ENCODE results near the gene UBE2QL1. TPM values are rescaled to one million over a fixed set of nuclear protein-coding genes. Genes with fewer than 3 reads are reported as not detected.

Gene UBE2QL1
- under 0.01 TPM for total RNA-seq

GRCh38 chr5:6448622-6449464 is at the start of gene UBE2QL1:
Gene UBE2QL1 (plus strand): TSS chr5:6448859. CDS start chr5:6448894, 35 bp downstream.
- DNase-seq (ENCODE audit: low read depth in 2 of 3, low spot score in 2 of 3): peak in 1 of 3 donors; percentile 51

DNA sequence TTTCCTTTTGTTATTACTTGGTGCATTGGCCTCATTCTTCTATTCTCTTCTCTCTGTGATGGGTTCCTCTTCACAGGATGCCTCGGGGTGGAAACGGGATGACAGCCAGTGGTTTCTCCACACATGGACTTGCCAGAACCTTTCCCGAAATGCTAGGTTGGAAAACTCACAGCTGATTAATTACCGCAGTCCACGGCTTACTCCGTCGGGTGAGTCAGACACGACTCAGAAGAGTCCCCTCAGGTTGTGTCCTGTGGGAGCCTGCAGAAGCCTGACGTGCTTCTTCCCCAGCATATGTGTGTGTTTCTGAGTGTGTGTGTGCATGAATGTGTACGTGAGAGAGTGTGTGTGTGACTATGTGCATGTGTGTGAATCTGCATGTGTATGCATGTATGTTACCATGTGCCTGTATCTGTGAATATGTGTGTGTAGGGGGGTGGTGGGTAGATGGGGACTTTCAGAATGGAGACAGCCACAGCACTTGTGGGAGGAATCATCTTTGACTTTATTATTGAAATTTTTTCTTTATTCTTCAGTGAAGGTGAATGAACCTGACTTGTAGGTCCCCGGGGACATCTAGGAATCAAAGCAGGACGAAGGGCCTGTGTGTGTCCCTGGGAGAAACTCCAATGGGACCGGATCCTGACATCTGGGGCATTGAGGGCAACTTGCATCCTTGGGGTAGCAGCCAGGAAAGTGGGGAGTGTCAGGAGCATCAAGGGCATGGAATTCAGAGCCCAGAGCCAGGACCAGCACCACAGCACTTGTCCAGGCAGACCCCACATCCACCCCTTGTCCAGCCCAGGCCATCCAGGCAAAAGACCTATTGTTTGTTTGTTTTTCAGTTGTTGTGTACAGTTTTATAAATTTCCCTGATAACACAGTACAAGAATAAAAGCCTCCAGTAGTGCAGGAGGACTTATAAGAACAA is 48.4 kb upstream of the UBE2QL1 start:
- no peak for DNase-seq (ENCODE audit: low read depth in 2 of 3, low spot score in 2 of 3)

- no peak for DNase-seq (ENCODE audit: low read depth in 2 of 3, low spot score in 2 of 3)
These were observed 47.2 kb upstream of the UBE2QL1 start for GRCh38 chr5:6401410-6401809.

- DNase-seq (ENCODE audit: low read depth in 2 of 3, low spot score in 2 of 3): no peak
These were observed 45.7 kb upstream of the UBE2QL1 start for GRCh38 chr5:6402939-6403338.

DNA sequence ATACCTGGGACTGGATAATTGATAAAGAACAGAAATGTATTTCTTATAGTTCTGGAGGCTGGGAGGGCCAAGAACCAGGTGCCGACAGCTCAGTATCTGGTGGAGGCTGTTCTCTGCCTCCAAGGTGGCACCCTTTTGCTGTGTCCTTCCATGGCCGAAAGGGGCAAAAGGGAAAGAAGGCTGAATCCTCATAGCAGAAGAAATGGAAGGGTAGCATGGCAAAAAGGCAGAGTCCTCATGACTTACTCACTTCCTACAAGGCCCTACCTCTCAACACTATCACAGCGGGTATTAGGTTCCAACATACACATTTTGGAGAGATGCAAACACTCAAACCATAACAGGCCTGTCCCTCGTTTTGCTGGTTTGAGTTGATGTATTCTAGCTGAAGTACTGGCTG is 45.2 kb upstream of the UBE2QL1 start:
- no peak for DNase-seq (ENCODE audit: low read depth in 2 of 3, low spot score in 2 of 3)

DNA sequence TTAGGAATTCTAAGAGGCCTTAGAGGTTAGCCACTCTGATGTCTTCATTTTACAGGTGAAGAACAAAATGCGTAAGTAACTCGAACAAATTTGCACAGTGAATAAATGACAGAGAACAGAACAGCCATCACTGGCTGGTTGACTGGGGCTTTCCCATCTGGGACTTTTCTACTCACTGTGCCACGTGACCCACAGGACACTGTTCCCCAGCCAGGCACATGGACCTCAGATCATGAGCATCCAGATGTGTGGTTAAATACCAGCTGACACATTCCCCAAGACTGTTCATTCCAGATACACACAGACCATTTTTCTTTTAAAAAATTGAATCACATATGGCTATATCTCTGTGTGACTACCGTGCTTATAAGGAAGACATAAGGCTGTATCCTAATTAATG is 44.5 kb upstream of the UBE2QL1 start:
- no peak for DNase-seq (ENCODE audit: low read depth in 2 of 3, low spot score in 2 of 3)

- no peak for DNase-seq (ENCODE audit: low read depth in 2 of 3, low spot score in 2 of 3)
These were observed 43.1 kb upstream of the UBE2QL1 start for GRCh38 chr5:6405591-6405990.

GRCh38 chr5:6407558-6408259 is 41.0 kb upstream of the UBE2QL1 start:
- DNase-seq (ENCODE audit: low read depth in 2 of 3, low spot score in 2 of 3): no peak

GRCh38 chr5:6408260-6408596 is 40.4 kb upstream of the UBE2QL1 start:
- no peak for DNase-seq (ENCODE audit: low read depth in 2 of 3, low spot score in 2 of 3)

DNA sequence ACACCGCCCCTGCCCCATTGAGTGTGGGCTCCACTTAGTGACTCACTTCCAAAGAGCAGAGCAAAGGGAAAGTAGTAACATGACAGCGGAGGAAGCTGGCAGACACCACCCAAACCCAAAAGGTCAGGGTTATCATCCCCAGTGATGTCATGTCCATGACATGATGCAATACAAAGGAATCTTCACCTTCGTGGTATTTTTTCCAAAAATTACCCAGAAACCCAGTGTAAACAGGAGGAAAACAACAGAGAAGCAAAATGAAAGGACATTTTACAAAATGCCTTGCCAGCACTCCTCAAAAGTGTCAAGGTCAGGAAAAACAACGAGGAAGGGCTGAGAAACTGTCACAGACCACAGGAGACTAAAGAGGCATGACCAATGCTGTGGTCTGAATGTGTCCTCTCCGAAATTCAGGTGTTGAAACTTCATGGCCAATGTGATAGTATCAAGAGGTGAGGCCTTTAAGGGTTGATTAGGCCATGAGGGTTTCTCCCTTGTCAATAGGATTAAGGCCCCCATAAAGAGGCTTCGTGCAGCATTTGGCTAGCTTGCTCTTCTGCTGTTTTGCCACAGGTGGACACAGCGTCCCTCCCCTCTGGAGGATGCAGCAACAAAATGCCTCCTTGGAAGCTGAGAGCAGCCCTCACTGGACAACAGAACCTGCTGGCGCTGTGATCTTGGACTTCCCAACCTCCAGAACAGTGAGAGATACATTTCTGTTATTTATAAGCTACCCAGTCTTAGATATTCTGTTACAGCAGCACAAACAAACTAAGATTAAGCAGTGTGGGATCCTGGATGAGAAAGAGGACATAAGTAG is 39.8 kb upstream of the UBE2QL1 start:
- no peak for DNase-seq (ENCODE audit: low read depth in 2 of 3, low spot score in 2 of 3)

DNA sequence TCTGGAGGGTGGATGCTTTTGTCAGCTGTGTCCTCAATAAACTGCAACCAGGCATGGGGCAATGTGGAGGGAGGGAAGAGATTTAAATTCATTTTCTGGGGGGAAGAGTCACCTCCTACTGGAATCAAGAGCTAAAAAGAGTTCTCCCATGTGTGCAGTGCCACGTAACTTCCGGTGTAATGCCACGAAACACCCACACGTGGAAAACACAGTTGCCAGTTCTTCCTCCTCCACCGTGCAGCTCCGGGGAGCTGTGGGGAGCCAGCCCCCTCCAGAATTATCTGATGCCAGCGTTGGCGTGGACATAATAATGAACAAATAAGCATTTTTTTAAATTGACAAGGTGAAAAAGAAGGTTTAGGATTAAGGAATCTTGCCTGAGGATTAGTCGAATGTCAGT is 38.2 kb upstream of the UBE2QL1 start:
- no peak for DNase-seq (ENCODE audit: low read depth in 2 of 3, low spot score in 2 of 3)

DNA sequence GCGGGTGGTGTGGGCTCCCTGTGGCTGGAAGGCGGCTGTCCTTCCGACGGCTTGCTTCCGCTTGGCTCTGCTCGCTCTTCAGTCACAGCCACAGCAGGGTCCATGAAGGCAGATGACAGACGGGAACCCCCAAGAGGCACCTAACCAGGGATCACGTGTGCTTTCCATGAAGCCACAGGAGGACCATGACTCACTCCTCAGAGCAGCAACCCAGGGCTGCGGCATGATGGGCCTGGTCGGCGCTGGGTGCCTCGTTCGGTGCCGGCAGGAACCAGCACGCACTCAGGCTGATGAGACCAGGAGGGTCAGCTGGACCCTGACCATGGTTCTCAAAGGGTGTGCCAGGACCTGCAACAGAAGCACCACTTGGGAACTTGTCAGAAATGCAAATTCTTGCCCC is 37.5 kb upstream of the UBE2QL1 start:
- no peak for DNase-seq (ENCODE audit: low read depth in 2 of 3, low spot score in 2 of 3)

- DNase-seq (ENCODE audit: low read depth in 2 of 3, low spot score in 2 of 3): no peak
These were observed 35.8 kb upstream of the UBE2QL1 start for GRCh38 chr5:6412811-6413210.

- no peak for DNase-seq (ENCODE audit: low read depth in 2 of 3, low spot score in 2 of 3)
These were observed 31.0 kb upstream of the UBE2QL1 start for GRCh38 chr5:6417657-6418056.

GRCh38 chr5:6418679-6419276 is 29.9 kb upstream of the UBE2QL1 start:
- DNase-seq (ENCODE audit: low read depth in 2 of 3, low spot score in 2 of 3): no peak

DNA sequence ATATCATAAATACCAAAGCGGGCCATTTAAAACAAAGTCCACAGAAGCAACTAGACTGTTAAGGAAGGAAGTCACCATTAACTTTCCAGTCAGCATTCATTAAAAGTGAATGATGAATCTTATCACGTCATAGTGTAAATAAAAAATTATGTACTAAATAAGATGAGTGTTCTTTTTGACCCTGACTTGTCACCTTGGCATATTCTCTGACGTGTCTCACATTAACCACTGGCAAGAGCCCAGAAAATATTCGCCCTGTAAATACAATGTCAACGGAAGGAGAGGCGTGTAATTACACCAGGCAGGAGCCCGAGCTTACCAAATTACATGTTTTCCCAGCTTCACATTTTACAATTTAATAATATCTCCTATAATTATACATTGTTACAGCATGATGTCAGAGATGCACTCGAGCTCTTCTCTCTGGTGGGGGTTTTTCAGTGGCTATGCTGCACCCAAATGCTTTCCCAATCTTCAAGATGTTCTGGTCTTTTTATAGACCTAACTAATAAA is 29.3 kb upstream of the UBE2QL1 start:
- no peak for DNase-seq (ENCODE audit: low read depth in 2 of 3, low spot score in 2 of 3)

DNA sequence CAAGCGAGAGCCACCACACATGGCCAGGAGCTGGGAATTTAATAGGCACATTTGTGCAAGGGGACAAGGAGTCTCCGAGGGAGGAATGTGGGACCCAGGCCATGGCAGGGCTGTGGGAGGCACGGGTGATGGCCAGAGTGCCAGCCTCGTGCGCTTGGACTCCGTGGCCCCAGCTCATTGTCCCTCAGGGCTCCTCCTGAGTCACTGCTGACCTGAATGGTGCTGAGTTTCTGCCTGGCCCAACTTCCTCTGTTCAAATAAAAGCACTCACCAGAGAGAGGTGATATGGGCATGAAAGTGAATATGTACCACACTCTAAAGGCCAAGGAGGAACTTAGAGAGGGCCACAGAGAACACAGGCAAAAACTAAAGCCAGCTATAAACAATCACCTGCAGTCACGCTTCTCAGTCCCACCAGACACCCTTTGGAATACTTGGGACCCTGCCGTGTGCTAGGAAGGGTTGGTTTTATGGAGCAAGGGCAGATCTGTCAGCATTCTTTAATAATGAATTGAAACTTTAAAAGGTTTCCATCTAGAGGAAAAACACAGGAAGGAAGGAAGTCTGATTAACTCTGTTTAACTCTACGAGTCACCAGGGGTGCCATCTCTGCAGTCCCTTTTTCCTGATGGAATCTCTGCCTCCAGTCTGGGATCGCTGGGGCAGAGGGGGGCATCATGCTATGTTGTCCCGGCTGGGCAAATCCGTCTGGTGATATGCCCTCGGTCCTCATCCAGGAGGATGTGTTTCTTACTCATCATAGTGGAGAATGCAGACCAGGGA is 25.1 kb upstream of the UBE2QL1 start:
- DNase-seq (ENCODE audit: low read depth in 2 of 3, low spot score in 2 of 3): no peak

- no peak for DNase-seq (ENCODE audit: low read depth in 2 of 3, low spot score in 2 of 3)
These were observed 24.5 kb upstream of the UBE2QL1 start for GRCh38 chr5:6424110-6424659.

DNA sequence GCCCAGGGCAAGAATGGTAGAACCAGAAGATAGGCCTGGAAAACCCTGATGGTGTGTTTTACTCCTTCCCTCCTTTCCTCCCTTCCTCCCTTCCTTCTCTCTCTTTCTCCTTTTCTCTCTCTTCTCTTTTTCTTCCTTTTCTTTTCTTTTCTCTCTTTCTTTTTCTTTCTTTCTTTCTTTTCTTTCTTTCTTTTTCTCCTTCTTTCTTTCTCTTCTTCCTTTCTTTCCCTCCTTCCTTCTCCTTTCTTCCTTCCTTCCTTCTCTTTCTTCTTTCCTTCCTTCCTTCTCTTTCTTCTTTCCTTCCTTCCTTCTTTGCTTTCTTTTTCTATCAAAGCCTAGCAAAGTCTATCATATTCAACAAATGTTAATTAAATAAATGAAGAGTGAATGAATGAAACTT is 24.0 kb upstream of the UBE2QL1 start:
- DNase-seq (ENCODE audit: low read depth in 2 of 3, low spot score in 2 of 3): no peak
